Measurements from ENCODE around the gene VPS51. TPM values are rescaled to one million over a fixed set of nuclear protein-coding genes. Genes with fewer than 3 reads are reported as not detected.

The VPS51 gene
- total and polyA plus RNA-seq, 2 of the 4 experiments (the other 2 are of a cell fraction) = 56.3 to 113 TPM

DNA sequence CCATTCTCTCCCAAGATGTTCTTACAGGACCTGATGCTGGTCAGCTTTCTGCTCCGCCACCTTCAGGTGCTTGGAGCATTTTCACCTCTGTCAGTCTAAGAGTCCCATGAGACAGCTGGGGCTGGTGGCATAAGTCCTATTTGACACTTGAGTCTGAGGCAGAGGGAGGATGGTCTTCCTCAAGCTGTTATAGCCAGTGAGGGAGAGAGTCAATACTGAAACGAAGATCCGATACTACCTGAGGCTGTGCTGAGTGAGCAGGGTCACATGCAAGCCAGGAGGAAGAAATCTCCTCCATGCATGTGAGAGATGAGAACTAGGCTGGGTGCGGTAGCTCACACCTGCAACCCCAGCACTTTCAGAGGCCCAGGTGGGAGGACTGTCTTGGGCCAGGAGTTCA, 6.4 kb upstream of the VPS51 start:
- no peak for ATAC-seq (ENCODE audit: low read depth)
- POLR2A ChIA-PET (ENCODE audit: unreplicated experiment) = no interaction called here
- Histone ChIP-seq H3K4ac (ENCODE audit: low read depth, low read length) (no peak overlapping the region), H3K56ac (ENCODE audit: extremely low read depth, insufficient read depth, low read length) (no peak overlapping the region), H2AK5ac (ENCODE audit: low read depth, low read length) (no peak overlapping the region), H3K79me1 (ENCODE audit: low read depth in 1 of 2, low read length in 2 of 2) (peaks cover 16 to 18% of the 10 kb centered on the region in 2 experiments), H2BK20ac (ENCODE audit: low read depth, low read length) (no peak overlapping the region), H3K14ac (replicated peaks; ENCODE audit: low read depth, low read length) (no peak overlapping the region), H3K9me3 (ENCODE audit: control insufficient read depth, insufficient read depth, low read length) (no peaks in the 10 kb centered on the region), H4K5ac (ENCODE audit: low read depth, low read length) (no peak overlapping the region), H3K4me1 (ENCODE audit: control insufficient read depth, insufficient read depth, low read length) (peaks cover 4% of the 10 kb centered on the region; the same call in 1 of the 2 replicates), H3K4me2 (ENCODE audit: low read depth, low read length) (no peak overlapping the region), H2BK120ac (ENCODE audit: low read depth, low read length) (no peak overlapping the region), H3K9ac (ENCODE audit: low read depth, low read length) (no peak overlapping the region), H3K36me3 (ENCODE audit: control insufficient read depth, insufficient read depth, low read length) (peaks cover 35% of the 10 kb centered on the region), H2AFZ (replicated peaks; ENCODE audit: low read length, poor library complexity) (no peak overlapping the region), H3K18ac (ENCODE audit: low read depth, low read length) (no peak overlapping the region), H2BK5ac (ENCODE audit: low read depth, low read length, poor library complexity, severe bottlenecking) (no peak overlapping the region), H4K20me1 (ENCODE audit: insufficient read depth, low read length) (no peaks in the 10 kb centered on the region; the same call in 1 of the 2 replicates), H3K9me1 (ENCODE audit: insufficient read depth, low read length) (no peaks in the 10 kb centered on the region), H3K23ac (ENCODE audit: low read depth, low read length) (no peak overlapping the region), H4K91ac (ENCODE audit: insufficient read depth, low read depth, low read length) (no peak overlapping the region), H2AK9ac (replicated peaks; ENCODE audit: low read depth, low read length, poor library complexity) (peak overlapping the region; percentile 34), H3K27ac (ENCODE audit: insufficient read depth, low read length) (no peak overlapping the region), H3K27me3 (ENCODE audit: control insufficient read depth, insufficient read depth, low read length) (no peaks in the 10 kb centered on the region), H4K8ac (ENCODE audit: low read depth in 2 of 2, low read length in 2 of 2) (no peak overlapping the region), H3K4me3 (ENCODE audit: insufficient read depth, low read depth, low read length) (no peak overlapping the region), H2BK15ac (ENCODE audit: low read depth, low read length) (no peak overlapping the region)
- DNase-seq = no peak
- dilution Hi-C loops (cut with HindIII; ENCODE audit: low sequenced_read_pairs, unreplicated experiment) (no loop called here), intact Hi-C loops (cut with micrococcal nuclease) (no loop called here), in situ Hi-C loops (cut with MboI; ENCODE audit: low sequenced_read_pairs) (no loop called here)
- no TSS peak for BruUV-seq (replicated peaks)
- TF ChIP-seq BHLHE40 (IDR thresholded peaks at IDR 0.05; ENCODE audit: low read depth, low read length) = no peak
- no peak for TF ChIP-seq CEBPB (IDR thresholded peaks at IDR 0.05; ENCODE audit: low read depth, low read length)
- WGBS, 2 experiments (ENCODE audit: extremely low coverage in 2 of 2, insufficient read length in 1 of 2) = 100% methylated on average over 1 of the region's 4 CpGs; no CpG with 5 or more reads in 1 of the 2 experiments
- CTCF ChIA-PET = no interaction called here

All from IMR-90 (cell line).